Esophagus squamous epithelium (tissue), 4 donors: Measurements from ENCODE around the gene PHACTR2.

Source experiments
- POLR2A ChIP-seq, 4 donors: fragments of 450-650 bp; IDR thresholded peaks; one replicate each; pipeline ENCODE4 v1.6.1; 2017; ENCODE audit warnings: antibody characterized with exemption in 4 of 4, mild to moderate bottlenecking in 4 of 4, moderate library complexity in 3 of 4
- TF ChIP-seq, protein P1 (sequence below), 6 experiments: fragments of 450-650 bp in 4 of 6; fragments of 200-600 bp in 2 of 6; sonication (generic) in 2 of 6; IDR thresholded peaks; one replicate each; pipeline ENCODE4 v1.5.1; 2016 to 2019; ENCODE audit warnings: antibody characterized with exemption in 6 of 6, mild to moderate bottlenecking in 4 of 6, moderate library complexity in 4 of 6

DNA sequence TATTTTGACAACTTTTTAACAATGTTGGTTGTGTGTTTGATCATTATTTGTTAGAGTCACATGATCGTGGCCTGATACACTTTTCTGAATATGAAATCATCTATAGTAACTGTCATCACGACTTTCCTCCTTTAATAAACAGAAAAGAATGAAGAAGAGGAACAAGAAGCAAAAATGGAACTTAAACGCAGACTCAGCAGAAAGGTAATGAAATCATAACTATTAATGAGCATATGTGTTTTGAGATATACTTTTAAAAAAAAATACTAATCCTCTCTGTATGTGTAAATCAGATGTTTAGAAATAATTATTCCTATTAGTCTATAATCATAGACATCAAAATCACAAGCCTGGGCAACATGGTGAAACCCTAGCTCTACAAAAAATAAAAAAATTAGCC lies 105.3 kb downstream of the PHACTR2 start:
- TF ChIP-seq, protein P1, sequence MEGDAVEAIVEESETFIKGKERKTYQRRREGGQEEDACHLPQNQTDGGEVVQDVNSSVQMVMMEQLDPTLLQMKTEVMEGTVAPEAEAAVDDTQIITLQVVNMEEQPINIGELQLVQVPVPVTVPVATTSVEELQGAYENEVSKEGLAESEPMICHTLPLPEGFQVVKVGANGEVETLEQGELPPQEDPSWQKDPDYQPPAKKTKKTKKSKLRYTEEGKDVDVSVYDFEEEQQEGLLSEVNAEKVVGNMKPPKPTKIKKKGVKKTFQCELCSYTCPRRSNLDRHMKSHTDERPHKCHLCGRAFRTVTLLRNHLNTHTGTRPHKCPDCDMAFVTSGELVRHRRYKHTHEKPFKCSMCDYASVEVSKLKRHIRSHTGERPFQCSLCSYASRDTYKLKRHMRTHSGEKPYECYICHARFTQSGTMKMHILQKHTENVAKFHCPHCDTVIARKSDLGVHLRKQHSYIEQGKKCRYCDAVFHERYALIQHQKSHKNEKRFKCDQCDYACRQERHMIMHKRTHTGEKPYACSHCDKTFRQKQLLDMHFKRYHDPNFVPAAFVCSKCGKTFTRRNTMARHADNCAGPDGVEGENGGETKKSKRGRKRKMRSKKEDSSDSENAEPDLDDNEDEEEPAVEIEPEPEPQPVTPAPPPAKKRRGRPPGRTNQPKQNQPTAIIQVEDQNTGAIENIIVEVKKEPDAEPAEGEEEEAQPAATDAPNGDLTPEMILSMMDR (IDR thresholded peaks at IDR 0.05) = no peak
- no peak for TF ChIP-seq POLR2A (IDR thresholded peaks at IDR 0.05)
